DND-41 (cell line): ENCODE results near the gene FAM20C.

ENCODE experiments used
- EZH2 ChIP-seq: IDR thresholded peaks from 3 replicates; pipeline ENCODE4 v1.6.1; 2012; ENCODE audit warnings: borderline replicate concordance, low read depth, mild to moderate bottlenecking, moderate library complexity, low read length, inconsistent platforms; ENCODE audit not compliant: severe bottlenecking
- TF ChIP-seq, protein P1 (sequence below): IDR thresholded peaks from 2 replicates; pipeline ENCODE4 v1.5.1; 2012; ENCODE audit warnings: borderline replicate concordance, low read length, moderate library complexity, mild to moderate bottlenecking; ENCODE audit not compliant: poor library complexity, severe bottlenecking; ENCODE audit errors: extremely low read depth

DNA sequence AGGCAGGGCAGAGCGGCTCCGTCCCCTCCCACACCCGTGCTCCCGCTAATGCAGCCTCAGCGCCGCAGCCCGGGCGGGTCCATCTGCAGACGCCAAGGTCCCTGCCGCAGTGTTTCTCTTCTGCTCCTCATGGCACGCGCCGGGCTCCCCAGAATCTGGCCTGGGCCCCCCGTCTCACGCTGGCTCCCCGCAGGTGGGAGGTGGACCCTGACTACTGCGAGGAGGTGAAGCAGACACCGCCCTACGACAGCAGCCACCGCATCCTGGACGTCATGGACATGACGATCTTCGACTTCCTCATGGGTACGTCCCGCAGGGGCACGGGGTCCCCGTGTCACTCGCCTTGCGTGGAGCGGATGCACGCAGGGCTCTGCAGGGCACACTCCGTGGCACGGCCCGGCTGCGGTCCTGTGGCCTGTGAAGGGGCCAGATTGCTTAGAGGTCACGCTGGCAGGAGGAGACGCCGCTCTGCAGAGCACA lies 64.1 kb downstream of the FAM20C start:
- TF ChIP-seq, protein P1, sequence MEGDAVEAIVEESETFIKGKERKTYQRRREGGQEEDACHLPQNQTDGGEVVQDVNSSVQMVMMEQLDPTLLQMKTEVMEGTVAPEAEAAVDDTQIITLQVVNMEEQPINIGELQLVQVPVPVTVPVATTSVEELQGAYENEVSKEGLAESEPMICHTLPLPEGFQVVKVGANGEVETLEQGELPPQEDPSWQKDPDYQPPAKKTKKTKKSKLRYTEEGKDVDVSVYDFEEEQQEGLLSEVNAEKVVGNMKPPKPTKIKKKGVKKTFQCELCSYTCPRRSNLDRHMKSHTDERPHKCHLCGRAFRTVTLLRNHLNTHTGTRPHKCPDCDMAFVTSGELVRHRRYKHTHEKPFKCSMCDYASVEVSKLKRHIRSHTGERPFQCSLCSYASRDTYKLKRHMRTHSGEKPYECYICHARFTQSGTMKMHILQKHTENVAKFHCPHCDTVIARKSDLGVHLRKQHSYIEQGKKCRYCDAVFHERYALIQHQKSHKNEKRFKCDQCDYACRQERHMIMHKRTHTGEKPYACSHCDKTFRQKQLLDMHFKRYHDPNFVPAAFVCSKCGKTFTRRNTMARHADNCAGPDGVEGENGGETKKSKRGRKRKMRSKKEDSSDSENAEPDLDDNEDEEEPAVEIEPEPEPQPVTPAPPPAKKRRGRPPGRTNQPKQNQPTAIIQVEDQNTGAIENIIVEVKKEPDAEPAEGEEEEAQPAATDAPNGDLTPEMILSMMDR = no peak
- TF ChIP-seq EZH2 = no peak
